Measurements from ENCODE around the gene HPN.

HPN gene

DNA sequence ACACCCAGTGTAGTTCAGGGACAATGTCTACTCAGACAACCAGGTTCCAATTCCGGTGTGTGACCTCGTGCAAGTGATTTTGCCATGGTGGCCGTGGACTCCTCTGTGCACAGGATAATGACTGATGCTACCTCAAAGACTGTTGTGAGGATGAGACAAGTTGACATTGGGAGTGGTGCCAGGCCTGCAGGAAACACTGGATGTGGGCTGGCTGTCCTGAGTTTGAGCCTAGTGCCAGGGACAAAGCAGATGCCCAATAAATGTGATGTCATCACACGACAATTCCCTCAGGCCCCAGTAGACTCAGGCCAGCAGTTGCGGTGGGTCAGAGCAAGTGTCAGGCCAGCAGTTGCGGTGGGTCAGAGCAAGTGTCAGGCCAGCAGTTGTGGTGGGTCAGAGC, 17.4 kb upstream of the HPN start:
- no peaks in the 10 kb centered on the region for H3K9me3 ChIP-seq (replicated peaks; ENCODE audit: insufficient read depth, low read length)
- DNase-seq = no peak
- H3K27me3 ChIP-seq (replicated peaks; ENCODE audit: insufficient read depth, low read length) = no peaks in the 10 kb centered on the region
- no peaks in the 10 kb centered on the region for H3K79me2 ChIP-seq (ENCODE audit: low read length)
- no peaks in the 10 kb centered on the region for H3K4me1 ChIP-seq (ENCODE audit: low read length)
- H3F3A ChIP-seq (ENCODE audit: insufficient read depth, low read length) = no peaks in the 10 kb centered on the region
- H2AFZ ChIP-seq (ENCODE audit: low read length) = no peak overlapping the region
- H3K36me3 ChIP-seq (replicated peaks; ENCODE audit: insufficient read depth, low read length) = no peaks in the 10 kb centered on the region
- H3K4me3 ChIP-seq (ENCODE audit: low read length) = no peak overlapping the region
- no peaks in the 10 kb centered on the region for H3K9me2 ChIP-seq (replicated peaks; ENCODE audit: insufficient read depth, low read length)
- H3K27ac ChIP-seq (ENCODE audit: low read length) = no peak overlapping the region
- H3K9ac ChIP-seq (ENCODE audit: low read length) = no peak overlapping the region
- H4K20me1 ChIP-seq (ENCODE audit: insufficient read depth, low read length) = no peaks in the 10 kb centered on the region
- TF ChIP-seq EZH2 (optimal IDR thresholded peaks at IDR 0.05; ENCODE audit: low read depth, low read length) (no peak), EZH2phosphoT487 (IDR thresholded peaks at IDR 0.05; ENCODE audit: low read length) (no peak)
- TF ChIP-seq, protein P1, sequence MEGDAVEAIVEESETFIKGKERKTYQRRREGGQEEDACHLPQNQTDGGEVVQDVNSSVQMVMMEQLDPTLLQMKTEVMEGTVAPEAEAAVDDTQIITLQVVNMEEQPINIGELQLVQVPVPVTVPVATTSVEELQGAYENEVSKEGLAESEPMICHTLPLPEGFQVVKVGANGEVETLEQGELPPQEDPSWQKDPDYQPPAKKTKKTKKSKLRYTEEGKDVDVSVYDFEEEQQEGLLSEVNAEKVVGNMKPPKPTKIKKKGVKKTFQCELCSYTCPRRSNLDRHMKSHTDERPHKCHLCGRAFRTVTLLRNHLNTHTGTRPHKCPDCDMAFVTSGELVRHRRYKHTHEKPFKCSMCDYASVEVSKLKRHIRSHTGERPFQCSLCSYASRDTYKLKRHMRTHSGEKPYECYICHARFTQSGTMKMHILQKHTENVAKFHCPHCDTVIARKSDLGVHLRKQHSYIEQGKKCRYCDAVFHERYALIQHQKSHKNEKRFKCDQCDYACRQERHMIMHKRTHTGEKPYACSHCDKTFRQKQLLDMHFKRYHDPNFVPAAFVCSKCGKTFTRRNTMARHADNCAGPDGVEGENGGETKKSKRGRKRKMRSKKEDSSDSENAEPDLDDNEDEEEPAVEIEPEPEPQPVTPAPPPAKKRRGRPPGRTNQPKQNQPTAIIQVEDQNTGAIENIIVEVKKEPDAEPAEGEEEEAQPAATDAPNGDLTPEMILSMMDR (IDR thresholded peaks at IDR 0.05; ENCODE audit: low read length) = no peak
- no peak overlapping the region for H3K4me2 ChIP-seq (ENCODE audit: low read depth, low read length)

DNA sequence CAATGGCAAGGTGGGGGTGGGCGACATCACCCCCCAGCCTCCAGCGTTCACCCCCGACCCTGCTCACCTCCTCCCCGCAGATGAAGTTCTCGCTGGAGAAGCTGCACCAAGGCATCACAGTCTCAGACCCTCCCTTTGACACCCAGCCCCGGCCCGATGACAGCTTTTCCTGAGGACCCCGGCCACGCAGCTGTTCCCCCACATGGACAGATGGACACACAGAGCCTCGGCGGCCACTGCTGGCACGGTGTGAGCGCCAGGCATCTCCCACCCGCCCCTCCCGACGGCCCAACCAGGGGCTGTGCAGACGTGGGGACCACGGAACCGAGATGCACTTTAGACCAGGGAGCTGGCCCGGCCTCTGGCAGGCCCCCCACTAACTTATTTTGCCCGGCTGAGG, 15.6 kb upstream of the HPN start:
- peaks cover 10% of the 10 kb centered on the region for H3K27me3 ChIP-seq (replicated peaks; ENCODE audit: insufficient read depth, low read length)
- no peaks in the 10 kb centered on the region for H3K36me3 ChIP-seq (replicated peaks; ENCODE audit: insufficient read depth, low read length)
- DNase-seq = no peak
- no peaks in the 10 kb centered on the region for H3K9me2 ChIP-seq (replicated peaks; ENCODE audit: insufficient read depth, low read length)
- no peaks in the 10 kb centered on the region for H3F3A ChIP-seq (ENCODE audit: insufficient read depth, low read length)
- no peaks in the 10 kb centered on the region for H3K79me2 ChIP-seq (ENCODE audit: low read length)
- TF ChIP-seq, protein P1 (IDR thresholded peaks at IDR 0.05; ENCODE audit: low read length) = no peak
- no peak for TF ChIP-seq EZH2 (optimal IDR thresholded peaks at IDR 0.05; ENCODE audit: low read depth, low read length)
- no peak for TF ChIP-seq EZH2phosphoT487 (IDR thresholded peaks at IDR 0.05; ENCODE audit: low read length)
- H3K9ac ChIP-seq (ENCODE audit: low read length) = no peak overlapping the region
- no peak overlapping the region for H2AFZ ChIP-seq (ENCODE audit: low read length)
- H3K9me3 ChIP-seq (replicated peaks; ENCODE audit: insufficient read depth, low read length) = no peaks in the 10 kb centered on the region
- H3K27ac ChIP-seq (ENCODE audit: low read length) = no peak overlapping the region
- H3K4me2 ChIP-seq (ENCODE audit: low read depth, low read length) = no peak overlapping the region
- no peak overlapping the region for H3K4me3 ChIP-seq (ENCODE audit: low read length)
- H3K4me1 ChIP-seq (ENCODE audit: low read length) = no peaks in the 10 kb centered on the region
- H4K20me1 ChIP-seq (ENCODE audit: insufficient read depth, low read length) = no peaks in the 10 kb centered on the region

DNA sequence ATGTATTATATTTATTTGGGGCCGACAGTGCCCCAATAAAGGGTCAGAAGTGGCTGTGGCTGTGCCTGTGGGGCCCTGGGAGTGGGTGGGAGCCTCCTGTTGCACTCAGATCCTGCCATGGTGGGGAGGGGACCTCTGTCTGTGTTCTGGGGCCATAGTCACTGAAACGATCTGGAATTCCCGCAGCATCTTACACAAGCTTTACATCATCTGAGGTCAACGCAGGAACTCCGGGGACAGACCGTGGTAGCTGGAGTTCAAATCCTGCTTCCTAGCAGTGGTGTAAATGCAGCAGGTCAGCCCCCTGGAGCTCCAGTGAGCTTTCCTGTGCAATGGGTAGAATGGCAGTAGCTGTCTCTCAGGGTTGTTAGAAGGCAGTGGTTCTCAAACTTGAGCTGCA, 15.1 kb upstream of the HPN start:
- no peaks in the 10 kb centered on the region for H4K20me1 ChIP-seq (ENCODE audit: insufficient read depth, low read length)
- no peak overlapping the region for H3K9ac ChIP-seq (ENCODE audit: low read length)
- no peak overlapping the region for H2AFZ ChIP-seq (ENCODE audit: low read length)
- no peak overlapping the region for H3K4me2 ChIP-seq (ENCODE audit: low read depth, low read length)
- TF ChIP-seq, protein P1 (IDR thresholded peaks at IDR 0.05; ENCODE audit: low read length) = no peak
- TF ChIP-seq EZH2 (optimal IDR thresholded peaks at IDR 0.05; ENCODE audit: low read depth, low read length) = no peak
- no peak for TF ChIP-seq EZH2phosphoT487 (IDR thresholded peaks at IDR 0.05; ENCODE audit: low read length)
- no peaks in the 10 kb centered on the region for H3K4me1 ChIP-seq (ENCODE audit: low read length)
- H3K27me3 ChIP-seq (replicated peaks; ENCODE audit: insufficient read depth, low read length) = peaks cover 14% of the 10 kb centered on the region
- no peak overlapping the region for H3K27ac ChIP-seq (ENCODE audit: low read length)
- H3K9me2 ChIP-seq (replicated peaks; ENCODE audit: insufficient read depth, low read length) = no peaks in the 10 kb centered on the region
- no peak overlapping the region for H3K4me3 ChIP-seq (ENCODE audit: low read length)
- no peaks in the 10 kb centered on the region for H3K36me3 ChIP-seq (replicated peaks; ENCODE audit: insufficient read depth, low read length)
- no peak for DNase-seq
- no peaks in the 10 kb centered on the region for H3F3A ChIP-seq (ENCODE audit: insufficient read depth, low read length)
- no peaks in the 10 kb centered on the region for H3K9me3 ChIP-seq (replicated peaks; ENCODE audit: insufficient read depth, low read length)
- H3K79me2 ChIP-seq (ENCODE audit: low read length) = no peaks in the 10 kb centered on the region

Data from MM.1S (cell line).